ENCODE measurements around the gene OR5AC2. TPM values are rescaled to one million over a fixed set of nuclear protein-coding genes. Genes with fewer than 3 reads are reported as not detected.

The OR5AC2 gene
- total RNA-seq, 2 experiments from 2014 or later, result not detected

GRCh38 chr3:98073486-98073885, 13.5 kb upstream of the OR5AC2 start:
- intact Hi-C loops (cut with DNase I, micrococcal nuclease), result no loop called here
- ATAC-seq (ENCODE audit: poor library complexity), result no peak
- H3K36me3 Mint-ChIP-seq (ENCODE audit: low read depth), result no peaks in the 10 kb centered on the region
- H3K4me1 Mint-ChIP-seq (ENCODE audit: low read depth), result no peaks in the 10 kb centered on the region
- H3K36me3 ChIP-seq (ENCODE audit: insufficient read depth, low read length), result no peaks in the 10 kb centered on the region
- ChIA-PET CTCF (no interaction called here), POLR2A (no interaction called here)
- TF ChIP-seq, protein P1, sequence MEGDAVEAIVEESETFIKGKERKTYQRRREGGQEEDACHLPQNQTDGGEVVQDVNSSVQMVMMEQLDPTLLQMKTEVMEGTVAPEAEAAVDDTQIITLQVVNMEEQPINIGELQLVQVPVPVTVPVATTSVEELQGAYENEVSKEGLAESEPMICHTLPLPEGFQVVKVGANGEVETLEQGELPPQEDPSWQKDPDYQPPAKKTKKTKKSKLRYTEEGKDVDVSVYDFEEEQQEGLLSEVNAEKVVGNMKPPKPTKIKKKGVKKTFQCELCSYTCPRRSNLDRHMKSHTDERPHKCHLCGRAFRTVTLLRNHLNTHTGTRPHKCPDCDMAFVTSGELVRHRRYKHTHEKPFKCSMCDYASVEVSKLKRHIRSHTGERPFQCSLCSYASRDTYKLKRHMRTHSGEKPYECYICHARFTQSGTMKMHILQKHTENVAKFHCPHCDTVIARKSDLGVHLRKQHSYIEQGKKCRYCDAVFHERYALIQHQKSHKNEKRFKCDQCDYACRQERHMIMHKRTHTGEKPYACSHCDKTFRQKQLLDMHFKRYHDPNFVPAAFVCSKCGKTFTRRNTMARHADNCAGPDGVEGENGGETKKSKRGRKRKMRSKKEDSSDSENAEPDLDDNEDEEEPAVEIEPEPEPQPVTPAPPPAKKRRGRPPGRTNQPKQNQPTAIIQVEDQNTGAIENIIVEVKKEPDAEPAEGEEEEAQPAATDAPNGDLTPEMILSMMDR (IDR thresholded peaks at IDR 0.05), result no peak
- no peak overlapping the region for H3K4me3 ChIP-seq (ENCODE audit: low read length)
- no peak overlapping the region for H3K27ac ChIP-seq (ENCODE audit: low read depth in 1 of 2, low read length in 2 of 2)
- peaks cover 22% of the 10 kb centered on the region for H3K27me3 Mint-ChIP-seq
- H3K9me3 ChIP-seq (ENCODE audit: control insufficient read depth in 1 of 2, insufficient read depth in 1 of 2, low read length in 2 of 2), result no peaks in the 10 kb centered on the region
- no peaks in the 10 kb centered on the region for H3K4me1 ChIP-seq (ENCODE audit: insufficient read depth, low read length)
- H3K9me3 Mint-ChIP-seq, result no peaks in the 10 kb centered on the region
- DNase-seq, result no peak
- H3K27ac Mint-ChIP-seq, result no peak overlapping the region
- H3K4me3 Mint-ChIP-seq, result no peak overlapping the region
- no peaks in the 10 kb centered on the region for H3K27me3 ChIP-seq (ENCODE audit: control insufficient read depth in 1 of 2, insufficient read depth in 2 of 2, low read length in 2 of 2)

- H3K27ac Mint-ChIP-seq, result no peak overlapping the region
- POLR2A ChIA-PET, result no interaction called here
- no peaks in the 10 kb centered on the region for H3K4me1 ChIP-seq (ENCODE audit: insufficient read depth, low read length)
- peaks cover 8% of the 10 kb centered on the region for H3K9me3 Mint-ChIP-seq
- CTCF ChIA-PET, result no interaction called here
- H3K27me3 ChIP-seq (ENCODE audit: control insufficient read depth in 1 of 2, insufficient read depth in 2 of 2, low read length in 2 of 2), result no peaks in the 10 kb centered on the region
- DNase-seq (no peak), ATAC-seq (ENCODE audit: poor library complexity) (no peak)
- TF ChIP-seq, protein P1 (IDR thresholded peaks at IDR 0.05), result no peak
- H3K4me1 Mint-ChIP-seq (ENCODE audit: low read depth), result no peaks in the 10 kb centered on the region
- no peak overlapping the region for H3K4me3 ChIP-seq (ENCODE audit: low read length)
- H3K4me3 Mint-ChIP-seq, result no peak overlapping the region
- no peaks in the 10 kb centered on the region for H3K36me3 Mint-ChIP-seq (ENCODE audit: low read depth)
- peaks cover 0 to 5% of the 10 kb centered on the region in 2 experiments for H3K9me3 ChIP-seq (ENCODE audit: control insufficient read depth in 1 of 2, insufficient read depth in 1 of 2, low read length in 2 of 2)
- no peak overlapping the region for H3K27ac ChIP-seq (ENCODE audit: low read depth in 1 of 2, low read length in 2 of 2)
- peaks cover 4% of the 10 kb centered on the region for H3K27me3 Mint-ChIP-seq
- no peaks in the 10 kb centered on the region for H3K36me3 ChIP-seq (ENCODE audit: insufficient read depth, low read length)
- intact Hi-C loops (cut with DNase I, micrococcal nuclease), result no loop called here
Observed at GRCh38 chr3:98095882-98096281, 8.9 kb downstream of the OR5AC2 start.

DNA sequence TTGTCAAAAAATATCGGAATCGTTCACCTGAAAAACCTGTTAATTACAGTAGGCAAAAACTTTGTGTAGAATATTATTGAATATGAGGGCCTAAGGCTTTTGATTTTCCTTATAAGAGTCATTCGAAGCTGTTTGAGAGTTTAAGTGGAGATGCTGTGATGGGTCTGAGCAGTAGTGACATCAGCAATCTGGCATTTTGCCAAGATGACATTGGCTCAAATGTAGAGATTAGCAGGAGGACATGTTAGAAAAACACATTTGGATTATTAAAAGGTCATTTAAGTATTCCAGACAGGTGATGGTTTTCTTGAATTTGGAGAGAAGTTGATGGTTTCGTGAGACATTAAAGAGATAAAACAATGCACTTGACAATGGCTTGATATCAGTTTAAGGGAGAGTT, 12.9 kb downstream of the OR5AC2 start:
- no peak overlapping the region for H3K27ac ChIP-seq (ENCODE audit: low read depth in 1 of 2, low read length in 2 of 2)
- H3K9me3 Mint-ChIP-seq, result no peaks in the 10 kb centered on the region
- H3K27ac Mint-ChIP-seq, result no peak overlapping the region
- H3K27me3 ChIP-seq (ENCODE audit: control insufficient read depth in 1 of 2, insufficient read depth in 2 of 2, low read length in 2 of 2), result peaks cover 0 to 3% of the 10 kb centered on the region in 2 experiments
- no peaks in the 10 kb centered on the region for H3K4me1 ChIP-seq (ENCODE audit: insufficient read depth, low read length)
- H3K4me1 Mint-ChIP-seq (ENCODE audit: low read depth), result no peaks in the 10 kb centered on the region
- H3K4me3 ChIP-seq (ENCODE audit: low read length), result no peak overlapping the region
- H3K9me3 ChIP-seq (ENCODE audit: control insufficient read depth in 1 of 2, insufficient read depth in 1 of 2, low read length in 2 of 2), result peaks cover 0 to 5% of the 10 kb centered on the region in 2 experiments
- H3K36me3 ChIP-seq (ENCODE audit: insufficient read depth, low read length), result no peaks in the 10 kb centered on the region
- H3K27me3 Mint-ChIP-seq, result no peaks in the 10 kb centered on the region
- POLR2A ChIA-PET, result no interaction called here
- TF ChIP-seq, protein P1 (IDR thresholded peaks at IDR 0.05), result no peak
- DNase-seq (no peak), ATAC-seq (ENCODE audit: poor library complexity) (no peak)
- no peaks in the 10 kb centered on the region for H3K36me3 Mint-ChIP-seq (ENCODE audit: low read depth)
- CTCF ChIA-PET, result no interaction called here
- intact Hi-C loops (cut with DNase I, micrococcal nuclease), result no loop called here
- H3K4me3 Mint-ChIP-seq, result no peak overlapping the region
